GM21447 (cell line): ENCODE results near the gene TRABD2B.
"Not testable (repeated sequence)": the region's sequence is repeated elsewhere in the genome, so short reads cannot be mapped to it uniquely, and the experiment has no call there.

ENCODE experiments used
- ATAC-seq: cut with Tn5 transposase; IDR thresholded peaks from one replicate; pipeline ENCODE4 v1.9.1; 2021; ENCODE audit not compliant: unreplicated experiment

The TRABD2B gene

DNA sequence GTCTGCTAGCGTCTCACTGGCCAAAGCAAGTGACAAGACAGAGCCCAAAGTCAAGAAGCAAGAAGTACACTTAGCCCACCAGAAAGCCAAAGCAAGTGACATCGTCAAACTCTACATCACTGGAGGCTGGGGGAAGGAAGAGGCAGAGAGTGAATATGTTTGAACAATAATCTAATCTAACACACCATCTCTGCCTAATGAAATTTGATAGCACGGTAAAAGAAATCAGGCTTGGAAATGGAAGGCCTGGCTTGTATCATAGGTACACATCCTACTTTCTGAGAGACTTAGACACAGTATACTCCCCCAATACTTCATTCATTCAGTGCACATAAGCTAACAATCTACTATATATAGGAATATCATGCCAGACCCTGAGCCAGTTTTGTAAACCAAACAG, 26.3 kb downstream of the TRABD2B start:
- no peak for ATAC-seq

DNA sequence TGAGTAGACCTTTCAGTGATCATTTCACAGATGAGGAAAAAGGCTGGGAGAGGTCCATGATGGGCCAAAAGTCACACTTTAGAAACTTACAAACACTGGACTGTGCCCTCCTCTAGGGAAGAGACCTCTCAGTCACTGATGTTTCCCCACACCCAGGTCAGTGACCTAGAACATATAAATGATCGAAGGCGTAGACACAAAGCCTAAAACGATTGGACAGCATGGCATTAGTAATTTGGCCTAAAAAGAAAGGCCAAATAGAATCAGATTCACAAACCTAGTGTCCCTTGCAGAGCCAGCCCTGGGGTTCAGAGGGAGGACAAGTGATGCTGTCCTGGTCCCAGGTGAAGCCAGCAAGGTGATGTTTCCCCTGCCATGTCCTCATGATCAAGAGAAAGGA, 27.7 kb downstream of the TRABD2B start:
- no peak for ATAC-seq

DNA sequence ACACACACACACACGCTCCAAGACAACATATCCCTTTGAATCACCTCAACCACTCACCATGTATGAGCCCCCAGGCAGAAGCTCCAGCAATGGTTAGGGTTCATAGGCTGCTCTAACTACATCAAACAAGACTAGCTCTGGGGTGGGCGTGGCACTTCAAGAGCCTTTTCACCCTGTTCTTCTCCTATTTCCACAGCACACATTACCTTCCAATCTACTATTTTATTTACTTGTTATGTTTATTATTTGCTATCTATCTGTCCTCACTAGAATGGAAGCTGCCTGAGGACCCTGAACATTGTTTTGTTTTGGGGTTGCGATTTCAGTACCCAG, 28.7 kb downstream of the TRABD2B start:
- no peak for ATAC-seq

DNA sequence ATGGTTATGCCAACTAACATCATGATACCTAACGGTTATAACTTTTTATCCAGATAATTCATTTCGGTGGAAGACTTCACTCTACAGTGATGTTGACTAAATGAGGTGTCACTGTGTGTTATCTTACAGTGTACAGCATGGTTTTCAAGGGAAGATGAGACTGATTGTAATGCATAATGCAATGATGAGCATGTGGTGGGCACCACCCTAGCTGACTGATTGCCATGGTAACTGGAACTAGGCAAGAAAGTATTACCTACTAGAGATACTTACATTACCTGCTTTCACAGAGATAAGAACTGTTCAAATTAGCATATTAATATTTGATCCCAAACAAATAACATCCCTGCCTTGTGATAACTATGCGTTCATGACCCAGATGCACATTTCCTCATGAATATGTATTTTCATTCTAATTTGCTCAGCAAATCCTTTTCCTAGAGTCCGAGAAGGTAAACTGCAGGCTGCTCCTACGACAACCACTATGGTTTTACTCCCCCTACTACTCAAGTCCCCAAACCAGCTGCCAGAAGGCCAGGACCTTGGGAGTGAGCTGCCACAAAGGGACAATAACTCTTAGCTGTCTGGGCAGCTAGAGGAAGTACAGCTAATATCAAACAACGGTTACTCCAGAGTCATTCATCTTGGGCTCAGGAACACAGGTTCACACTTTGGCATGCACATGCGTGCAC, 29.2 kb downstream of the TRABD2B start:
- no peak for ATAC-seq

DNA sequence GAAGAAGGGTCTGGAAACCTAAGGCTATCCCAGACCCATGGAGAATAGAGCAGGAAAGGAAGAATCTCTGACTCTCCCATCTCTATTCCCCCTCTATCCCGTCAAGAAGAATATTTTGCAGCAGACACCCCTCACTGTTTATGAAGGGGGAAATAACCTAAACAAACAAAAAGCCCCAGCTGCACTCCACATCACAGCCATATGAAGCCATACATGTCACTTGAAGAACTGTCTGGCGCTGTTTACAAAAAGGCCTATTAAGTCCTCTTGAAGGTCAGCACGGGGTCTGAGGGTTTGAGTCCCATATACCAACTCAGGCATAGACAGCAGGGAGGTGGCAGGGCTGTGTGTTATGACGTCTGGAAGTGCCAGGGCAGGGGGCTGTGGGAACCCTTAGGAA, 31.4 kb downstream of the TRABD2B start:
- ATAC-seq = no peak

DNA sequence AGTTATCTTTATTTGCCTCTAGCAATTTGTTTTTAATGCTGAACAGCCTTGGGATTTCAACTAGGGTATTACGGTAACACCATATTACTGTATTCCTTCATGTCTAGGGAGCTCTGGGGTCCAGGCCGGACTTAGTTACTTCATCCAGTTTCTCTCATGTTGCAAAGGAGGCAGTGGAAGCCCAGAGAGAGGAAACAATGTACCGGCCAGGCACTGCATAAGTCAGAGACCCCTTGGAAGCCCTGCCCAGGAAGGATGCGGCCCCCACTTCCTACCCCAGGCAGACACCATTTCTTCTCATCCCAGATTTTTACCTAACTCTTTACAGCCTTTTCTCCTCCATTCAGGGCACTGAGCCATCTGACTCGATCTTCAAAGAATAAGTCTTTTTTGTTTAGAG, 32.5 kb downstream of the TRABD2B start:
- ATAC-seq = no peak

DNA sequence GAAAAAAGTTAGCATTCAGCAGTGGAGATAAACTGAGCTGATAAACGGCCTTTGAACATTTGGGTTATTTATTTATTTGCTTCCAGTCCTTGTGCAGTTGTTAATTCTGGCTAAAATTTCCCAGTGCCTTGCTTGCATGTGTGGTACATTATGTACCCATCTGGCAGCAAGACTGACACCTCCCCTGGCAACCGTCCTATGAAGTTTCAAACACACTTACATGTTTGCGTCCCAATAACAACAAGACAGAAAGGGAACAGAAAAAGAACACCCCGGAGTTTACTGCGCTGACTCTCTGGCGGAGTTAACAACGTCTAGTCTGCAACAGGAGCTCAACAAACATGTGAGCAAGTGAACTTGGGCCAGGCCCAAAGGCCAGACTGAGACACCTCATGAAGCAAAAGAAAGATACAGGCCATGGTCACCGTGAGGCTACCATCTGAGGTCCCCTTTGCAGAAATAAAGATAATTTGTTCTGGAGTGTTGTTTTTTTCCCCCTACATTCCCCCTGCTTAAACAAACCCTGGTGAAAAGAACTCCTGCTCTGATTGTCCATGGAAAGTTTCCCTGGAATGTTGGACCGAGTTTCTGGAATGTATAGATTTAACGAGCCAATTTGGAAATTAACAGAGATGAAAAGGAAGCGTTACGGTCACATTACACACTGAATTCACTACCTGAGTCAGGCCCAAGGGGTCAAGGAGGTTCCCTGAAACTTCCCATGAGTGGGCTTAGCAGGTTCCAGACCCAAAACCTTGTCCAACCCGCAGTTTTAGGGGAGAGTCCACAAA, 33.4 kb downstream of the TRABD2B start:
- no peak for ATAC-seq

DNA sequence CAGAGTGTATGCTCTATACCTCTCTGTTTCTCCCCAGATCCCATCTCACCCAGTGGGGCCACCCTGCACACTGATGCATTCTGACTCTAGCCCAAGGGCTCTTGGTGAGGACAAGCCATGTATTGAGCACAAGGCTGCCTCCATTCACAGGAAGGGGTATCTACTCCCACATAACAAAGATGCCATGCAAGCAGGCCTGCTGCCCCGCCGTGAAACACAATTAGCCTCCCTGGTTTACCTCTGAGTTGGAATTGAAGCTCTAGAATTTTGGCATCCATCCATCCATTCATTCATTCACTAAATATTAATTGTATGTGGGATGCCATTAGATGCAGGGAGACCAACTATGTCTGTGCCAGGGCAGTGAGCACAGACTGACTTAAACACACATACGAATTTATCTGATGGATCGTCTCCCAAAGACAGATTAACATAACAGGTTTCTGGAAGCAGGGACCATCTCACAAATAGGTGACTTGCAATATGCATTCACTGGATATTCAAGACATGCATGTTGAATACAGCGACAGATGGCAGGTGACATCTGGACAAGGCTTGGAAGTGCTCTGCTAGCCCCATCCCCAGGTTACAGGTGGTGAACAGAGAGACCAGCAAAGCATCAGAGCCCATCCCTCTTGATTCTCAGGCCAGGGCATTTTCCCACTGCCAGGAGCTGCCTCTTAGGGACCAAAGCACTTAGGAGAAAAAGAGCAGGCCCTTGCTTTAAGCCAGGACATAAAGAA, 34.3 kb downstream of the TRABD2B start:
- ATAC-seq = no peak

DNA sequence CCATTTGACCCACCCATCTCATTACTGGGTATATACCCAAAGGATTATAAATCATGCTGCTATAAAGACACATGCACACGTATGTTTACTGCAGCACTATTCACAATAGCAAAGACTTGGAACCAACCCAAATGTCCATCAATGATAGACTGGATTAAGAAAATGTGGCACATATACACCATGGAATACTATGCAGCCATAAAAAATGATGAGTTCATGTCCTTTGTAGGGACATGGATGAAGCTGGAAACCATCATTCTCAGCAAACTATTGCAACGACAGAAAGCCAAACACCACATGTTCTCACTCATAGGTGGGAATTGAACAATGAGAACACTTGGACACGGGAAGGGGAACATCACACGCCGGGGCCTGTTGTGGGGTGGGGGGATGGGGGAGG, 35.4 kb downstream of the TRABD2B start:
- not testable (repeated sequence) for ATAC-seq

DNA sequence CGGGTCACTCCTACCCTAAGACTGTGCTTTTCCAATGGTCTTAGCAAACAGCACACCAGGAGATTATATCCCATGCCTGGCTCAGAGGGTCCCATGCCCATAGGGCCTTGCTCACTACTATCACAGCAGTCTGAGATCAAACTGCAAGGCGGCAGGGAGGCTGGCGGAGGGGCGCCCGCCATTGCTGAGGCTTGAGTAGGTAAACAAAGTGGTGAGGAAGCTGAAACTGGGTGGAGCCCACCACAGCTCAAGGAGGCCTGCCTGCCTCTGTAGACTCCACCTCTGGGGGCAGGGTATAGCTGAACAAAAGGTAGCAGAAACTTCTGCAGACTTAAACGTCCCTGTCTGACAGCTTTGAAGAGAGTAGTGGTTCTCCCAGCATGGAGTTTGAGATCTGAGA, 40.7 kb downstream of the TRABD2B start:
- not testable (repeated sequence) for ATAC-seq

DNA sequence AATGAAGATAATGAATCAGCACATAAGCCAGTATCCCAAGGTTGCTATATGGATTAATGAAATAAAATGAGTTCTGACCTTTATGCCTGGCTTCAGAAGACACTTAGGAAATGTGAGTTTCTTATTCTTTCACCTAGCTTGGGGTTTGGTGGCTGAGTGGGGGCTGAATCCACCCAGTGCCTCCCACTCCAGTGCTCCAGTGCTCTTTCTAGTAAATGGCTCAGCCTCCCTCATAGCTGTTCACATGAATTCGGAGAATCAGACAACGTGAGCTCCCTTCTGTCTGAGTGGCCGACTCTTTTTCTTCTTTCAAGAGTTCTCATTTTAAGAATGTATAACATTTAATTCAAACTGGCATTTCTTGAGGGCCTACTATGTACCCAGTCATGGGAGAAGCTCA, 43.5 kb downstream of the TRABD2B start:
- no peak for ATAC-seq

DNA sequence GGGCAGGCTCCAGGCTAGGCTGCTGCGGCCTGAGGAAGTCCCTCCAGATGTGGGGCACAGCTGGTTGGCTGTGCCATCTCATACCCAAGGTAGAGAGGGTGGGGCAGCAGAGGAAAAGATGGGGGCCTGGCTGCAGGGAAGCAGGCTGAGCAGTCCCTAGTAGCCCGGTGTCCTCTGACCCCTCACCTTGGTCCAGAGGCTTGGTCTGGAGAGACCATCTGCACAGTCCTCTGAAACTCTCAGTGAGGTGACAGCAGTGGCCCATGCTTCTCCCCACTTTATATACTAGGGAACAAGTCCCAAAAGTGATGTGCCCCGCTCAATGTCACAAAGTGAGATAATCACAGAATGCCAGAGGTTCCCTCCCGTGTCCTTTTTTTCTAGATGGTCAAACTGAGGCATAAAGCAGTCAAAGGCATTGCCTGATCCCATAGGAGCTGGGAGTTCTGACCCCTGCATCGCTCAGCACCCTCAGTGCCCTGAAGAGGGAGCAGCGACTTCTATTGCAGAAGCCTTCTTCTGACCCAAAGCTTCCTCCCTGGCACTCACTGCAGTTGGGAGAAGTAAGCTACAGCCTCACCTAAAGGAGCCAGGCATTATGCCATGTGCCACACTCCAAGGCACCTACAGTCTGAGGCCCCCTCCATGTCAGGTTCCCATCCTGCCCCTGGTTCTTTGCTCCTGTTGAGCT, 45.5 kb downstream of the TRABD2B start:
- ATAC-seq = no peak

DNA sequence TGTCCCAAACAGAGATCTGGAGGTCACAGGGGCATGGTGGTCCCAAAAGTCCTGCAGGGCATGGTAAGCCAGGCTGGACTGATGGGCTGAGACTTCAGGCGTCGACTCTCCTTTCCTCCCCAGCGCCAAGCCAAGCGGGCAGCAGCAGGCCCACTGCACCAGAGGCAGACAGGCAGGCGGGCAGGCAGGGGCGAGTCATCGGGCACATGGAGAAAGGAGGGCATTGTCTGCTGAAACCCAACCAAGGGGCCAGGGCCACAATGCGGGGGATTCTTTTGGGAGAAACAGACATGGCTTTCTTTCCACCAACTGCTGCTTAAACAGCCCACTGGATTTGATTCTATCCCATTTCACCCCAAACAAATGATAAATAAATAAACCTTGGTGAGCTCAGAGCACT, 46.2 kb downstream of the TRABD2B start:
- ATAC-seq = no peak

DNA sequence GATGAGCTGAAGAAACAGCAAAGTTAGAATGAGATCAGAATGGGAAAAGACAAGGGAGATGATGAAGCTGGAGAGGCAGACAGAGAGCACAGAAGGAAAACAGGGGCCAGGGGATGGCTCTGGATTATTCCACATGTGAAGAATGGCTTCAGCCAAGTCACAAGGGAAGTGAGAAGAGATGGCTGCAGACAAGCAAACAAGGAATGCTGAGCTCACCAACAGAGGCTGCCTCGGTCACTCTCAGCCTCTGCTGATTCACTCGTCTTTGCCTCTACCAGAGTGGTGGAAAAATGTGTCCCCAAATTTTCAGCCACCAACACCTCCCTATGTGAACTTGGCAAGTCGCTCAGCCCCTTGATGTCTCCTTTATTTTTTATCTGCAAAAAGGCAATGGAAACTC, 46.7 kb downstream of the TRABD2B start:
- ATAC-seq = no peak

DNA sequence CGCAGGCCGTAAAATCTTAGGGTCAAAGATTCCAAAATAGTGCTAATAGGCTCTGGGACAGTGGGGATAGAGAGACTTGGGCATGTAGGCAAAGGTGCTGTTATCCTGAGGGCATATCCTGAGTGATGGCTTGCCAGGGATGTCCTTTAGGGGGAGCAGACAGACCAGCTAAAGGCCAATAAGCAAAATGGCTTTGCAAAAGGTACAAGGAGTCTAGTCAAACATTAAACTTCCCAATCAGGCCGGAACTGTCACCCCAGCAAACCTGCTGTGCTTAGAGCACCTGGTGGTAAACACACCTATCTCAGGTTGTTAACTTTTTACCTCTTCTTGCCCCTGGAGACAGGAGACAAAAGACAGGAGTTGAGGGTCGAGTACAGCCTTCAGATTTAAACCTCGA, 49.1 kb downstream of the TRABD2B start:
- ATAC-seq = no peak

DNA sequence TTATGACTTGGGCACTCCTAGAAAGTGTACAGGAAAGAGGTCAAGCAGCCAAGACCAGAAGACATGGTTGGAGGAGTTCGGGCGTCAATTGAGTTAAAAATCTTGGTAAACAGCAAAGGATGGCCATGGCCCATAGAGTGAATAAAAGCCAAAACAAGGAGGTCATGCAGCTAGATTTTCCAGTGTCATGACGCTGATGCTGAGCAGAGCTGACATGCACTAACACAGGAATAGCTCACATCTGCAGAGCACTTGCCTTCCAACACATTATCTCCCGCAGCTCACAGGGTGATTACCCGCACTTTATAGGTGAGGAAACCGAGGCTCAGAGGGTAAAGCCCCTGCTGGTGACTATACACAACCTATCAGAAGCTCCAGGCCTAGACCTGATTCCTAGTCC, 49.7 kb downstream of the TRABD2B start:
- ATAC-seq = no peak

DNA sequence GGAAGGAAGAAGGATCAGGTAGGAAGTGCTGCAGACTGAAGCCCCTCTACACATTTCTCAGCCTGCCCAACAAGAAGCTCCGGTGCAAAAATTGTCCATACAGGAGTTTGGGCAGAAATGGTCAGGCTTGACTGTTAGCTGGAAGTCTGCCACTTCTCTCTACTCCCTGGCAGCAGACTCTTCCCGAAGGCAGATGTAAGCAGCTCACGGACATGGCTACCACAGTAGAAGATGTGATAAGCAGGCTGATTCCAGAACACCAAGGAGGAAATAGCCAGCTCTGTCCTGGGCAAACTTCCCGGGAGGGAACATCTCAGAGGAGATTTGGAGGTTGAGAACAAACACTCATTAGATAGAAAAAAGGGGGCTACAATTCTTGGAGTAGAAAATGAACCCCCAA, 52.6 kb downstream of the TRABD2B start:
- ATAC-seq = no peak

DNA sequence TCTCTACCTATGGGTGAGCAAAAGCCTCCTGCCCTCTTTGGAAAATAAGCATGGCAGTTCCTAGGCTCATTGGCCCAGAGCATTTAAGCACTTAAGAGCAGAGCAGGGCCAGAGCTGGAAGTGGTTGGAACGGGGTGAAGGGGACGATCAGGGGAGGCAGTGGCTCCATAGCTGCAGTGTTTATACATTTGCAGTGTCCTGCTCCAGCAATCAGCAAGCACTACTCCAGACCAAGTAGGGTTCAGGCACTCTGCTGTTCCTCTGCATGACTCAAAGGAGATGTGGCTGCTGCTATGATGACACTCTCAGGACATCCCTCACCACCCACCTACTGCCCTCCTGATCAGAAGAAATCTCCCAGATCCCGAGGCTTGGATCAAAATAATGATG, 55.0 kb downstream of the TRABD2B start:
- no peak for ATAC-seq

DNA sequence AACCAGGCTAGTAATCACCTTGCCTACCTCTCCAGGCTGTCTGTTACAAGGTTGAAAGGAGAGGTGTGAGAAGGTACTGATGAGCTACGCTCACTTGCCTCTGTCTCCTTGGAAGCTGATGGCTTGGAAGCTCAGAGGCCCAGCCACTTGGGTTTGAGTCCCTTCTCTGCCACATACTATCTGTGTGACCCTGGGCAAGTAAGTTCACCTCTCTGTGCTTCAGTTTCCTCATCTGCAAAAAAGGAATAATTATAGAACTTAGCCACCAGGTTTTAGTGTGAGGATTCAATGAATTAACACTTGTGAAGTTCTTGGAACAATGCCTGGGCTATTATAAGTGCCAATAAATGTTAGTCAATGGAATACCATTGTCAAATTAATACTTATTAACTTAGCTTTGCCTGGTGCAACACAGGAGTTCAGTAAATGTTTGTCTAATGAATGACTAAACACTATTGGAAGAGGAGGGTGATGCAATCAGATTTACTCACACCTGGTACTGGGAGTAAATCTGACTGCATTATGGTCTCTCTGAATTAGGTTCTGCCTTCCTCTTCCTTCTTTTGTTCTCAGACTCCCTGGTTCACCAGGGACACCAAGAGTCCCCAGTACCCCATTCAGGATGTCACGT, 55.5 kb downstream of the TRABD2B start:
- ATAC-seq = no peak

DNA sequence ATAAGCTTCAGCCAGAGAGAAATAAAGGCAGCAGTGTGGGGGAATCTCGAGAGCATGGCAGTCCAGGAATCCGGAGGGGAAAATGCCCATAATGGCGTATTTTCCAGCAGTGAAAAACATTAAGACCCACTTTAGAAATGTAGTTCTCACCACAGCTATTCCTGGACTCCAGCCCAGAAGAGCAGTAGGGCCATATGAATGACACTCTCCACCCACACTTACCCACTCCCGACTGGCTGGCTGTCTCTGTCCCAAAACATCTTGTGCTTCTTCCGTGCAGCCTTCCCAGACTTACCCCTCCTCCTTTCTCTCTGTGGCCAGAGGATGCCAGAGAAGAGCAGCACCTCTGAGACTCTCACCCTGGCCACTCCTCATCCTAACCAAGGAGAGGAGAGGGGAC, 56.4 kb downstream of the TRABD2B start:
- no peak for ATAC-seq

DNA sequence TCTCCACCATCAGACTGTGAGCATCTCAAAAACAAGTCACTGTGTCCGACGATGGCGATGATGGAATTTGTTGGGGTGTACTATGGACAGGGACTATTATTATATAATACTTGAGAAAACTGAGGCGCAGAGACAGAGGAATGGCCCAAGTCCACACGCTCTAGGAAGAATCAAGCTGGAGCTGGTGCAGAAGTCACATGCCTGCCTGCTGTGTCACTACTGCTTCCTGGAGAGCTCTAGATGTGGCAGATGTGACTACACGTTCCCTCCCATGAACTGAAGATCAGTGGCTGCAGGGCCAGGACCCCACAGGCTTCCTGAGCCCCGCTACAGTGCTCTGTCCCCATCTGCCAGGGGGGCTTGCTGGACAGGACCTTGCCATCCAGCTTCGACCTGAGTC, 56.9 kb downstream of the TRABD2B start:
- ATAC-seq = no peak
